AG08396 (cell line): ENCODE measurements around the gene SULT1A2.
"Not testable (repeated sequence)": the region's sequence is repeated elsewhere in the genome, so short reads cannot be mapped to it uniquely, and the experiment has no call there.

Experiments used
- DNase-seq: peaks from one replicate; pipeline ENCODE4 v3.0.0; 2012; ENCODE audit warnings: low spot score, mixed read lengths

SULT1A2 gene

DNA sequence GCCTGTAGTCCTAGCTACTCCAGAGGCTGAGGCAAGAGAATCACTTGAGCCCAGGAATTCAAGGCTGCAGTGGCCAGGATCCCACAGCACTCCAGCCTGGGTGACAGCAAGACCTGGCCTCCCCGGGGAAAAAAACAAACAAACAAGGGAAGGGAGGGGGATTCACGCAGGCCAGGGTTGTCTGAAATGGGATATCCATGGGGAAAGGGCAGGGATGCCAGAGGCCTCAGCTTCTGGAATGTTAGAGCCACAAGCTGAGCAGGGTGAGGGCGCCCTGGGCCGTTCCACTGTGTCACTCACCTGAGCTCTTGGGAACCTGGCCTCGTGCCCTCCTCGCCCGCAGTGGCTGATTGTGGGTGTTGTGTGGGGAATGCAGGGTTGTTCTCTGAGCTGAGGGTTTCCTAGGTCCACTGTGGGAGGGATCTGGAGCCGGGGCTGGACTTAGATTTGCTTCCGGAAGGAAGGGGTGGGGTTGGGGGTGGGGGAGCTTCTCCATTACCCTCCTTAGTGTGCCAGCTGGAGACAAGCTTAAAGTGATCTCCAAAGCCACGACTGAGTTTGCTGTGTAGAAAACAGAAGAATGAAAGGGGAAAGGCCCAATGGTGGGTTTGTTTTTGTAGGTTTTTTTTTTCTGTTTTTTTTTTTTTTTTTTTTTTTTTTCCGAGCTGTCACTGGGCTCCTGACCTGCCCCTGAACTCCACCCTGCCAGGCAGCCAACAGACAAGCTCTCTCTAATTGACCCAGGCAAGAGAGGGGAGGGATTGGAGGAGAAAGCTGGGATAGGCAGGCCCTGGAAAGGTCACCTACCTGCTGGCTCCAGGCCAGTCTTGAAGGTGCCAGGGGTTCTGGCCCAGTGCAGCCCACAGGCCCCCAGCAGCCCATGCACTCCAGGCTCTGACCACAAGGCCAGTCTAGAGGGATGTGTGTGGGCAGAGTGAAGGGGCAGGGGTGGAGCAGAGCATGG, 13.1 kb upstream of the SULT1A2 start, which contains the start of gene SULT1A1:
Gene SULT1A1, minus strand, starts transcription at position 414 of the 964 bp plus-strand sequence. CDS start 1,189 bp downstream, outside the sequence.
- DNase-seq, result no peak

DNA sequence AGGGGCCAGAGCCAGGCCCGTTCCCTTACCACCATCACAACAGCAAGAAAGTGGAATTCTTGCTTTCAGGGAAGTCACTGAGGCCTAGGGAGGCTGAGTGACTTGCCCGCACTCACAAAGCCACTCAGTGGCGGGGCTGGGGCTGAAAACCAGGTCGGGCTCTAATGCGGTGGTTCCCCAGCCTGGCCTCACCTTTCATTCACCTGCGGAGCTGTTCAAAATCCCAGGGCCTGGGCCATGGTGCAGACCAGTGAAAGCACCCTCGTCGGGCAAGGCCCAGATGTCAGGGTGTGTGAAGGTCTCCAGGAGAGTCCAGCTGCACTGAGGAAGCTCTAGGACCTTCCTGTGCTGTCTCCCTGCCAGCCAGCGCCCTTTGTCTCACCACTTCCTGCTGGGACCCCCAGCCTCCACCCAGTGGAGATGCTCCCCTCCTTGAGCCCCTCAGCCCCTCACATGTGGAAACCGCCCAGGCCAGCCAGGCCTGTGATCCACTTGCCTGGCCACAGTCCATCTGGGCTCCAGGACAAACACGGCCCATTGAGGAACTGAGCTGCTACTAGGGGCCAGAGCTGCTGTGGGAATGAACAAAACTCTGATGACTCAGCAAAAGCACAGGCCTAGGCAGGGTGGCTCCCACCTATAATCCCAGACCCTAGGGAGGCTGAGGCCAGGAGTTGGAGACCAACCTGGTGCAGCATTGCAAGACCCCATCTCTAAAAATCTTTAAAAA, 12.2 kb upstream of the SULT1A2 start:
- not testable (repeated sequence) for DNase-seq

DNA sequence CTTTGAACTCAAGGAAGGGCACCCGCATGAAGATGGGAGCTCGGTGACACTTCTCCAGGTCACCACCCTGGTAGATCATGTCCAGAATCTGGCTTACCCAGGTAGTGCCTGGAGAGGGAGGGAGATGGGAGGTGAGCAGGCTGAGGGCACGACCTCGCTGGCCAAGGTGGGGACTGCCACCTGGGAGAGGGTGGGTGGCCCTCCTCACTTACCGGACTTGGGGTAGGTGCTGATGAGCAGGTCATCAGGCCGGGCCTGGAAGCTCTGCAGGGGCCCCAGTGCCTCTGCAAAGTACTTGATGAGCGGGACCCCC, 11.6 kb upstream of the SULT1A2 start:
- not testable (repeated sequence) for DNase-seq

- not testable (repeated sequence) for DNase-seq
These were observed 11.0 kb upstream of the SULT1A2 start for GRCh38 chr16:28607681-28608495.

DNA sequence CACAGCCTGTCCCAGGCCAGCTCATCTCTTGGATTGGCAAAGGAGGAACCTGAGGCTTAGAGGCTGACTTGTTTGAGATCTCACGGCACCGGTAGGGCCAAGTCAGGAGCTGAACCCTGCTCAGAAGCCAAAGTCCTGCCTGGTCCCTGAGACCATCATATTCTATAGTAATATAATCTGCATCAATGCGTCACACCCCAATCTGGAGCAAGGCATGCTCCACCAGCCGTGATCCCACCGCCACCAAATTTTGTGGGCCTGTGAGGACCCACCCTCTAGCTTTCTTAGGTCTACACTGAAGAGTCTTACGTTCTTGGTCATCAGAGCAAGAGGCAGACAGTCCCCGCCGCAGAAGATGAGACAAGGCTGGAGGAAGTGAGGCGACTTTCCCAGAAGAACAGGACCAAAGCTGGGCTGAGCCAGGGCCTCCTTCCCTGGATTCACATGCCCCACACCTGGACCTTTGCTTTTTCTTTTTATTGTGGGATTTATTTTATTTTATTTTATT, 10.3 kb upstream of the SULT1A2 start:
- no peak for DNase-seq

DNA sequence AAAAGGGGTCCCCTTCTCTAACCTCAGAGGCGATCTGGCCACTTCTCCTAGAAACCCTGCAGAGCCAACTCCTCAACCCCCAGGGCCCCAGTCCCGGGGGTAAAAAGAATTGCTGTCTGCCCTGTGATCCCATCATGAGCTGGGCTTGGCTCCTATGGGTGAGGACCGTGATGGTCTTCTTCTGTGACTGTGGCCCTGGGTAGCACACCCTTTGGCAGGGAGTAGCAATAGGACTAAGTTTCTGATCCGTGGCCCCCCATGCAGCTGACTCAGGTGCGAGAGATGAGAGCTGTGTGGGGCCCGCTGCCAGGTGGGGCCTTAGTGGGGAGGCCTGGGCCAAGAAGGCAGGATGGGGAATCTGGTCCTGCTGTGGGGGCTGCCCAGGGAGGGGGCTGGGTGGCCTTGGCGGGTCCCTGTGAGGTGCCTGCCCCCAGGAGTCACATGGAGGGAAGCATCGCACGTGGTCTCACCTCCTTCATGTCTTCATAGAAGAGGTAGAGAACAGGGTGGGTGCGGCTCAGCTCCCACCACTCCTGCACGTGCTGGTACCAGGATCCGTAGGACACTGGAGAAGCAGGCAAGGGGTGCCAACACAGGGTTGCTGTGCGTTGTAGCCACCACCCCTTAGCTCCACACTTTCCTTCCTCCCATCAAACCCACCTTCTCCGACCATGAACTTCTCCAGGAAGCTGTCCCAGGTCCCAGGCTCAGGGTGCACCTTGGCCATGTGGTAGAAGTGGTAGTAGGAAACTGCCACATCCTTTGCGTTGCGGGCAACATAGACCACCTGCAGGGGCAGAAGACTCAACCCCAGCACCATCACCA, 9.7 kb upstream of the SULT1A2 start:
- no peak for DNase-seq

DNA sequence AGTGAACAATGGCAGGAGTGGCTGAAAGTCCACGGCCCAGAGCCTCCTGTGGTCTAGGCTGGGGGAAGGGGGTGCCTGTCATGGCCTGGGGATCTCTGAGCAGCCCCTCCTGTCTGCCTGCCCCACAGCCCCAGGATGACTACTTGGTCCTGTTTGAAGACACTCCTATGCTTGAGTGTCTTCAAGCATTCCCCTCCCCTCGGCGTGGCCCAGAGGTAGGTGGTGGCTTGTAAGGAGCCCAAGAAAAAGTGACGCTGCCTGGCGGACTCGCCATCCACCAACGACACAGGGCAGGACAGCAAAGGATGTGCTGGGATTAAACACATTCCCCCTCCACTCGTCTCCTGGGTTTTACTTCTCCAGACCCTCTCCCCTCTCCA, 7.3 kb upstream of the SULT1A2 start:
- DNase-seq, result no peak

- no peak for DNase-seq
These were observed 6.7 kb upstream of the SULT1A2 start for GRCh38 chr16:28603381-28604185.

GRCh38 chr16:28602529-28602928, 5.7 kb upstream of the SULT1A2 start:
- DNase-seq, result no peak

DNA sequence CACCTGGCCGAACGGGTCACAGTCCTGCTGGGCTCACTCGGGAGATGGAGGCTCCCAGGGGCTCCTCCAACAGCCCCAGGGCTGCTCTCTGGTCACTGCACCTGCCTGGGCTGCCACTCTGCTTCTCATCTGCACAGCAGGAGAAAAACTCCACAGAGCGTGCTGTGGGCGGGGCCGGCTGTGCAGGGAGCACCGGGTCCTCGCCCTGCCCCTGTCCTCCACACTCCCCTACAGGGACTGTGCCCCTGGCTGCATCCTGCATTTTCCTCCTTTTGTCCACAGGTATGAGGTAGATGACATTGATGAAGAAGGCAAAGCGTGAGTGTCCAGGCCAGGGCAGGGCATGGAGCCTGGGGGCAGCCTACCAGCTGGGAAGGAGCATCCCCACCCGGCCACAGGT, 5.2 kb upstream of the SULT1A2 start:
- DNase-seq, result not testable (repeated sequence)

- DNase-seq, result not testable (repeated sequence)
These were observed 4.7 kb upstream of the SULT1A2 start for GRCh38 chr16:28601589-28601988.

DNA sequence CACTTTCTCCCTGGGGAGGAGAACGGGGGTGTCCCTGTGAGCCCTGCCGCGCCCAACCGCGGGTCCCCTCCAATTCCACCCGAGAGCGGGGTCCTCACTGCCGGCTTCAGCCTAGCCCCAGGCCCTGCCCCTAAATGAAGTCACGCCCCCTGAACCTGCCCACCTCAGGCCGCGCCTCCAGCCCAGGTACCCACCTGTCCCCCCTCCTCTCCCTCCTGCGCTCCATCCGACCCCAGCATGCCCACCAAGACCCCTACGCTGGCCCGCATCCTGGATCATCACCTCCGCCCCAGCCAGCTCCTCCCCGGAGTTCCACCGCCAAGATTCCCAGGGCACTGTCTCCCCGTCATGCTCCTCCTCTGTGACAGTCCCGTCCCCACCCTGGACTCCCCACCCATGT, 4.1 kb upstream of the SULT1A2 start:
- not testable (repeated sequence) for DNase-seq

- DNase-seq, result not testable (repeated sequence)
These were observed 2.8 kb upstream of the SULT1A2 start for GRCh38 chr16:28599377-28600285.

DNA sequence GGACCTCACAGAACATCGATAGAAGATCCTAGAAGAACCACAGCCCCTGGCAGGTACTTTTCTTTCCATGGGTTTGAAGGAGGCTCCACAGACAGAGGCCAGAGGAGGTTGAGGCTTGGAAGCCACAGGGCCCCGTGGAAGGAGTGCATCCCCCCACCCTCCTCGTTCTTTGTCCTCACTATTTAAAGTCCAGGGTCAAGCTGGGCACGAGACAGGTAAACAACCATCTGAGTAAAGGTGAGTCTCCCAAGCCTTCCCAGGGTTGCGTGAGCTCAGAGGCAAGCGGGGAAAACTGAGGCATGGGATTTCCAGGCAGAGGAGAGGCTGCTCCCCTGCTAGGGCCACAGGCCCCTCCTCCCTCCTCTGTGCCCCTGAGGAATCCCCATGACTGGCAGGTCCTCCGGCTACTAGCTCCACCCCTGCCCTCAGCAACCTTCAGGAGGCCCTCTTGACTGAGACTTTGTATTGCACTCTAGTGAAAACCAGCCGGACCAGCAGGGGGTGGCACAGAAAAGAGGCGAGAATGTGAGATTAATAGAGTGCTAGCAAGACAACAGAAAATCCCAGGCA, 927 bp upstream of the SULT1A2 start:
- DNase-seq, result no peak

GRCh38 chr16:28596115-28596630, 677 bp downstream of the SULT1A2 start:
- no peak for DNase-seq

- not testable (repeated sequence) for DNase-seq
These were observed 1.4 kb downstream of the SULT1A2 start for GRCh38 chr16:28595451-28595850.

- DNase-seq, result no peak
These were observed 3.8 kb downstream of the SULT1A2 start for GRCh38 chr16:28592979-28593553.

DNA sequence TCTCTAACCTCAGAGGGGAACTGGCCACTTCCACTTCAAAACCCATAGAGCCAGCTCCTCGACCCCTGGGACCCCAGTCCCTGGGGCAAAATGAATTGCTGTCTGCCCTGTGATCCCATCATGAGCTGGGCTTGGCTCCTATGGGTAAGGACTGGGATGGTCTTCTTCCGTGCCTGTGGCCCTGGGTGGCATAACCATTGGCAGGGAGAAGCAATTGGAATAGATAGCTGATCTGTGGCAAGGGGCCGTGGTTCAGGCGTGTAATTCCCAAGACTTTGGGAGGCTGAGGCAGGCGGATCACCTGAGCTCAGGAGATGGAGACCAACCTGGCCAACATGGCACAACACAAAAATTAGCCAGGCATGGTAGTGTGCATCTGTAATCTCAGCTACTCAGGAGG, 4.3 kb downstream of the SULT1A2 start:
- no peak for DNase-seq
